Transverse colon (tissue), 4 donors: Measurements from ENCODE around the gene GFRA1.

Experiments used
- CTCF ChIP-seq, 5 experiments: fragments of 200-600 bp in 3 of 5; fragments of 450-650 bp in 2 of 5; sonication (generic) in 3 of 5; IDR thresholded peaks; 1 replicate in 2 of 5; 2 replicates in 3 of 5; pipeline ENCODE4 v1.5.1; 2016 to 2017; ENCODE audit warnings: antibody characterized with exemption in 5 of 5, inconsistent platforms in 3 of 5, mild to moderate bottlenecking in 2 of 5, moderate library complexity in 1 of 5
- POLR2AphosphoS5 ChIP-seq, 3 donors: sonication (generic); formaldehyde crosslinking; IDR thresholded peaks; one replicate each; pipeline ENCODE4 v1.6.1; 2016; ENCODE audit warnings: antibody characterized with exemption in 3 of 3

- TF ChIP-seq POLR2AphosphoS5 (IDR thresholded peaks at IDR 0.05) (no peak), CTCF (IDR thresholded peaks at IDR 0.05) (no peak)
These were observed 229.7 kb downstream of the GFRA1 start for GRCh38 chr10:116043304-116043703.
